Measurements from ENCODE around the gene ICAM1. TPM values are rescaled to one million over a fixed set of nuclear protein-coding genes. Genes with fewer than 3 reads are reported as not detected.

Gene ICAM1
- total RNA-seq, 1 donor from 2014 or later = 31.8 TPM

- peak overlapping the region; percentile 77 for H3K27ac Mint-ChIP-seq (ENCODE audit: unreplicated experiment)
- no peak overlapping the region for H3K4me3 Mint-ChIP-seq (ENCODE audit: unreplicated experiment)
- H3K27me3 Mint-ChIP-seq (ENCODE audit: unreplicated experiment) = no peaks in the 10 kb centered on the region
- H3K36me3 Mint-ChIP-seq (ENCODE audit: unreplicated experiment) = peaks cover 8% of the 10 kb centered on the region
- H3K4me1 Mint-ChIP-seq (ENCODE audit: unreplicated experiment) = peaks cover 29% of the 10 kb centered on the region
- no peaks in the 10 kb centered on the region for H3K9me3 Mint-ChIP-seq (ENCODE audit: unreplicated experiment)
- no peak for DNase-seq (ENCODE audit: extremely low spot score, unreplicated experiment)
- TF ChIP-seq CTCF (IDR thresholded peaks at IDR 0.05) = no peak
These were observed 44.9 kb upstream of the ICAM1 start for GRCh38 chr19:10226021-10226375.

GRCh38 chr19:10226376-10227025, 44.4 kb upstream of the ICAM1 start:
- Mint-ChIP-seq H3K27me3 (ENCODE audit: unreplicated experiment) (no peaks in the 10 kb centered on the region), H3K4me1 (ENCODE audit: unreplicated experiment) (peaks cover 29% of the 10 kb centered on the region), H3K9me3 (ENCODE audit: unreplicated experiment) (no peaks in the 10 kb centered on the region), H3K4me3 (ENCODE audit: unreplicated experiment) (peak overlapping the region; percentile 61), H3K27ac (ENCODE audit: unreplicated experiment) (peak overlapping the region; percentile 77), H3K36me3 (ENCODE audit: unreplicated experiment) (peaks cover 8% of the 10 kb centered on the region)
- TF ChIP-seq CTCF (IDR thresholded peaks at IDR 0.05) = no peak
- peak; percentile 86 for DNase-seq (ENCODE audit: extremely low spot score, unreplicated experiment)

- TF ChIP-seq CTCF (IDR thresholded peaks at IDR 0.05) = no peak
- peak overlapping the region; percentile 73 for H3K27ac Mint-ChIP-seq (ENCODE audit: unreplicated experiment)
- peaks cover 31% of the 10 kb centered on the region for H3K4me1 Mint-ChIP-seq (ENCODE audit: unreplicated experiment)
- no peak overlapping the region for H3K4me3 Mint-ChIP-seq (ENCODE audit: unreplicated experiment)
- H3K36me3 Mint-ChIP-seq (ENCODE audit: unreplicated experiment) = peaks cover 8% of the 10 kb centered on the region
- DNase-seq (ENCODE audit: extremely low spot score, unreplicated experiment) = no peak
- H3K27me3 Mint-ChIP-seq (ENCODE audit: unreplicated experiment) = no peaks in the 10 kb centered on the region
- no peaks in the 10 kb centered on the region for H3K9me3 Mint-ChIP-seq (ENCODE audit: unreplicated experiment)
These were observed 43.6 kb upstream of the ICAM1 start for GRCh38 chr19:10227026-10227971.

GRCh38 chr19:10228393-10228792, 42.5 kb upstream of the ICAM1 start:
- Mint-ChIP-seq H3K4me3 (ENCODE audit: unreplicated experiment) (no peak overlapping the region), H3K27me3 (ENCODE audit: unreplicated experiment) (no peaks in the 10 kb centered on the region), H3K9me3 (ENCODE audit: unreplicated experiment) (no peaks in the 10 kb centered on the region), H3K4me1 (ENCODE audit: unreplicated experiment) (peaks cover 31% of the 10 kb centered on the region), H3K27ac (ENCODE audit: unreplicated experiment) (peak overlapping the region; percentile 70), H3K36me3 (ENCODE audit: unreplicated experiment) (peaks cover 8% of the 10 kb centered on the region)
- TF ChIP-seq CTCF (IDR thresholded peaks at IDR 0.05) = no peak
- no peak for DNase-seq (ENCODE audit: extremely low spot score, unreplicated experiment)

- H3K36me3 Mint-ChIP-seq (ENCODE audit: unreplicated experiment) = peaks cover 7% of the 10 kb centered on the region
- DNase-seq (ENCODE audit: extremely low spot score, unreplicated experiment) = no peak
- TF ChIP-seq CTCF (IDR thresholded peaks at IDR 0.05) = peak; percentile 58
- H3K9me3 Mint-ChIP-seq (ENCODE audit: unreplicated experiment) = no peaks in the 10 kb centered on the region
- peaks cover 31% of the 10 kb centered on the region for H3K4me1 Mint-ChIP-seq (ENCODE audit: unreplicated experiment)
- H3K4me3 Mint-ChIP-seq (ENCODE audit: unreplicated experiment) = peak overlapping the region; percentile 48
- H3K27me3 Mint-ChIP-seq (ENCODE audit: unreplicated experiment) = no peaks in the 10 kb centered on the region
- peak overlapping the region; percentile 70 for H3K27ac Mint-ChIP-seq (ENCODE audit: unreplicated experiment)
These were observed 42.0 kb upstream of the ICAM1 start for GRCh38 chr19:10228920-10229319.
